Type B pancreatic cell (in vitro differentiated cells): ENCODE results near the gene APBA3. TPM values are rescaled to one million over a fixed set of nuclear protein-coding genes. Genes with fewer than 3 reads are reported as not detected.

Source experiments
- DNase-seq: peaks from one replicate; pipeline ENCODE4 v3.0.0; 2021; ENCODE audit warnings: mixed read lengths; ENCODE audit not compliant: unreplicated experiment; ENCODE audit errors: extremely low spot score
- H3K27ac Mint-ChIP-seq: 2 replicates; pipeline ENCODE4 v1.8.0; 2021; ENCODE audit warnings: mild to moderate bottlenecking, mixed read lengths
- H3K27me3 Mint-ChIP-seq: 2 replicates; pipeline ENCODE4 v1.8.0; 2021; ENCODE audit warnings: mixed read lengths
- H3K36me3 Mint-ChIP-seq: 2 replicates; pipeline ENCODE4 v1.8.0; 2021; ENCODE audit warnings: mixed read lengths
- H3K4me1 Mint-ChIP-seq: one replicate; pipeline ENCODE4 v1.8.0; 2021; ENCODE audit warnings: mixed read lengths; ENCODE audit not compliant: unreplicated experiment
- H3K4me3 Mint-ChIP-seq: 2 replicates; pipeline ENCODE4 v1.8.0; 2021; ENCODE audit warnings: mild to moderate bottlenecking, mixed read lengths
- H3K9me3 Mint-ChIP-seq: 2 replicates; pipeline ENCODE4 v1.8.0; 2021; ENCODE audit warnings: mixed read lengths
- CTCF ChIP-seq: fragments of 200-600 bp; sonication (generic); conservative IDR thresholded peaks from 2 replicates; pipeline ENCODE4 v1.5.0; 2021; ENCODE audit warnings: antibody characterized with exemption, mild to moderate bottlenecking
- total RNA-seq: library from RNA; stranded (reverse); gene quantifications from 2 replicates; pipeline ENCODE4 v1.2.1, GENCODE V29; 2021; ENCODE audit warnings: low replicate concordance

APBA3 gene
- total RNA-seq, 1 donor from 2014 or later = 28.5 TPM

- TF ChIP-seq CTCF = no peak
- H3K27me3 Mint-ChIP-seq = peaks cover 28% of the 10 kb centered on the region
- H3K4me1 Mint-ChIP-seq = no peaks in the 10 kb centered on the region
- H3K4me3 Mint-ChIP-seq = no peak overlapping the region
- peaks cover 8% of the 10 kb centered on the region for H3K9me3 Mint-ChIP-seq
- no peak for DNase-seq
- no peaks in the 10 kb centered on the region for H3K36me3 Mint-ChIP-seq
- H3K27ac Mint-ChIP-seq = no peak overlapping the region
Measured at GRCh38 chr19:3782330-3782729, 20.8 kb upstream of the APBA3 start.

- no peak for TF ChIP-seq CTCF
- Mint-ChIP-seq H3K4me3 (no peak overlapping the region), H3K4me1 (no peaks in the 10 kb centered on the region), H3K9me3 (peaks cover 8% of the 10 kb centered on the region), H3K27me3 (peaks cover 21% of the 10 kb centered on the region), H3K27ac (no peak overlapping the region), H3K36me3 (no peaks in the 10 kb centered on the region)
- DNase-seq = no peak
Measured at GRCh38 chr19:3781603-3782002, 20.1 kb upstream of the APBA3 start.

GRCh38 chr19:3780786-3781304 is 19.4 kb upstream of the APBA3 start:
- H3K9me3 Mint-ChIP-seq = peaks cover 8% of the 10 kb centered on the region
- no peaks in the 10 kb centered on the region for H3K36me3 Mint-ChIP-seq
- no peak overlapping the region for H3K27ac Mint-ChIP-seq
- H3K4me1 Mint-ChIP-seq = no peaks in the 10 kb centered on the region
- TF ChIP-seq CTCF = no peak
- H3K4me3 Mint-ChIP-seq = no peak overlapping the region
- H3K27me3 Mint-ChIP-seq = peaks cover 19% of the 10 kb centered on the region
- no peak for DNase-seq

GRCh38 chr19:3778899-3779723 is 17.6 kb upstream of the APBA3 start:
- no peaks in the 10 kb centered on the region for H3K4me1 Mint-ChIP-seq
- no peak for DNase-seq
- no peak overlapping the region for H3K4me3 Mint-ChIP-seq
- H3K27ac Mint-ChIP-seq = no peak overlapping the region
- no peaks in the 10 kb centered on the region for H3K36me3 Mint-ChIP-seq
- no peak for TF ChIP-seq CTCF
- H3K27me3 Mint-ChIP-seq = peaks cover 4% of the 10 kb centered on the region
- peaks cover 8% of the 10 kb centered on the region for H3K9me3 Mint-ChIP-seq

- no peak overlapping the region for H3K4me3 Mint-ChIP-seq
- peaks cover 8% of the 10 kb centered on the region for H3K9me3 Mint-ChIP-seq
- no peak overlapping the region for H3K27ac Mint-ChIP-seq
- no peaks in the 10 kb centered on the region for H3K4me1 Mint-ChIP-seq
- no peak for TF ChIP-seq CTCF
- no peaks in the 10 kb centered on the region for H3K36me3 Mint-ChIP-seq
- DNase-seq = no peak
- H3K27me3 Mint-ChIP-seq = peaks cover 7% of the 10 kb centered on the region
Measured at GRCh38 chr19:3778104-3778867, 16.8 kb upstream of the APBA3 start.
